Stomach (tissue), 4 donors: Measurements from ENCODE around the gene KLK11.

Experiments used
- CTCF ChIP-seq, 7 experiments: fragments of 450-650 bp in 4 of 7; fragments of 200-600 bp in 3 of 7; sonication (generic) in 3 of 7; IDR thresholded peaks; one replicate each; pipeline ENCODE4 v1.5.1; 2016 to 2019; ENCODE audit warnings: antibody characterized with exemption in 7 of 7, control low read depth in 2 of 7, mild to moderate bottlenecking in 1 of 7
- EP300 ChIP-seq: sonication (generic); formaldehyde crosslinking; IDR thresholded peaks from one replicate; pipeline ENCODE4 v1.6.1; 2017; ENCODE audit warnings: antibody characterized with exemption
- POLR2A ChIP-seq, 4 donors: fragments of 450-650 bp; IDR thresholded peaks; one replicate each; pipeline ENCODE4 v1.6.1; 2016; ENCODE audit warnings: antibody characterized with exemption in 4 of 4, control low read depth in 2 of 4, mild to moderate bottlenecking in 1 of 4, moderate library complexity in 1 of 4
- POLR2AphosphoS5 ChIP-seq, 3 donors: sonication (generic); formaldehyde crosslinking; IDR thresholded peaks; one replicate each; pipeline ENCODE4 v1.6.1; 2016; ENCODE audit warnings: antibody characterized with exemption in 3 of 3

- TF ChIP-seq POLR2A (IDR thresholded peaks at IDR 0.05) (no peak), CTCF (IDR thresholded peaks at IDR 0.05) (no peak), POLR2AphosphoS5 (IDR thresholded peaks at IDR 0.05) (no peak), EP300 (no peak)
Observed at GRCh38 chr19:50974702-50975556, 51.5 kb downstream of the KLK11 start.
